ENCODE data around the gene TMEM163. TPM values are rescaled to one million over a fixed set of nuclear protein-coding genes. Genes with fewer than 3 reads are reported as not detected.

Gene TMEM163
- polyA plus RNA-seq, 1 donor from 2014 or later: 3.5 TPM

DNA sequence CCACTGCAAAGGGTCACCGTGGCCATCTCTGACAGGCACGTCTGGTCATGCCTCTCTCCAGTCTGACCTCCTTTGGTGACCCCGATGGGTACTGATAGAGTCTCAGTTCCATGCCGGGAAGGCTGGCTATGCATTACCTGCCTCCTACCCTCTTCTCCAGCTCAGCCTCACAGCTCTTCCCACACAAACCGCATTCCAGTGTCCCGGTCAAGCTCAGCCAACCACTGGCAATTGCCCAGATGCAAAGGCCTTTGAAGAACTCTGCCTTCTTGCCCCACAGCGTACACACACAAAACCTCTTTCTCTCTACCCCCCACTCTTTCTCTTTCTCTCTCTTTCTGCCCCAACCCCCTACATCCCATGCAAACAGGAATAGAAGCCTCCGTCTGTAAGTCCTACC is 37.6 kb downstream of the TMEM163 start:
- no peaks in the 10 kb centered on the region for H3F3A ChIP-seq (ENCODE audit: insufficient read depth, low read length, poor library complexity, severe bottlenecking)
- no peaks in the 10 kb centered on the region for H4K20me1 ChIP-seq (ENCODE audit: insufficient read depth)
- H3K27me3 ChIP-seq (ENCODE audit: insufficient read depth, low read depth, low read length): no peaks in the 10 kb centered on the region
- H3K9ac ChIP-seq (ENCODE audit: low read length): no peak overlapping the region
- no peak overlapping the region for H3K4me3 ChIP-seq (ENCODE audit: low read length)
- H3K4me2 ChIP-seq (ENCODE audit: low read length): no peak overlapping the region
- no peaks in the 10 kb centered on the region for H3K36me3 ChIP-seq (ENCODE audit: insufficient read depth, low read length)
- TF ChIP-seq POLR2AphosphoS5 (IDR thresholded peaks at IDR 0.05) (no peak), MXI1 (conservative IDR thresholded peaks at IDR 0.05; ENCODE audit: poor library complexity, severe bottlenecking) (no peak), RAD21 (conservative IDR thresholded peaks at IDR 0.05) (no peak), EP300 (conservative IDR thresholded peaks at IDR 0.05; ENCODE audit: poor library complexity, severe bottlenecking) (no peak), EZH2 (IDR thresholded peaks at IDR 0.05; ENCODE audit: borderline replicate concordance, insufficient read depth, low read length, poor library complexity, severe bottlenecking) (no peak), SMC3 (conservative IDR thresholded peaks at IDR 0.05; ENCODE audit: poor library complexity) (no peak), TAF1 (IDR thresholded peaks at IDR 0.05; ENCODE audit: low read depth) (no peak)
- TF ChIP-seq, protein P1, sequence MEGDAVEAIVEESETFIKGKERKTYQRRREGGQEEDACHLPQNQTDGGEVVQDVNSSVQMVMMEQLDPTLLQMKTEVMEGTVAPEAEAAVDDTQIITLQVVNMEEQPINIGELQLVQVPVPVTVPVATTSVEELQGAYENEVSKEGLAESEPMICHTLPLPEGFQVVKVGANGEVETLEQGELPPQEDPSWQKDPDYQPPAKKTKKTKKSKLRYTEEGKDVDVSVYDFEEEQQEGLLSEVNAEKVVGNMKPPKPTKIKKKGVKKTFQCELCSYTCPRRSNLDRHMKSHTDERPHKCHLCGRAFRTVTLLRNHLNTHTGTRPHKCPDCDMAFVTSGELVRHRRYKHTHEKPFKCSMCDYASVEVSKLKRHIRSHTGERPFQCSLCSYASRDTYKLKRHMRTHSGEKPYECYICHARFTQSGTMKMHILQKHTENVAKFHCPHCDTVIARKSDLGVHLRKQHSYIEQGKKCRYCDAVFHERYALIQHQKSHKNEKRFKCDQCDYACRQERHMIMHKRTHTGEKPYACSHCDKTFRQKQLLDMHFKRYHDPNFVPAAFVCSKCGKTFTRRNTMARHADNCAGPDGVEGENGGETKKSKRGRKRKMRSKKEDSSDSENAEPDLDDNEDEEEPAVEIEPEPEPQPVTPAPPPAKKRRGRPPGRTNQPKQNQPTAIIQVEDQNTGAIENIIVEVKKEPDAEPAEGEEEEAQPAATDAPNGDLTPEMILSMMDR (IDR thresholded peaks at IDR 0.05; ENCODE audit: poor library complexity, severe bottlenecking): no peak
- TF ChIP-seq, protein P2, sequence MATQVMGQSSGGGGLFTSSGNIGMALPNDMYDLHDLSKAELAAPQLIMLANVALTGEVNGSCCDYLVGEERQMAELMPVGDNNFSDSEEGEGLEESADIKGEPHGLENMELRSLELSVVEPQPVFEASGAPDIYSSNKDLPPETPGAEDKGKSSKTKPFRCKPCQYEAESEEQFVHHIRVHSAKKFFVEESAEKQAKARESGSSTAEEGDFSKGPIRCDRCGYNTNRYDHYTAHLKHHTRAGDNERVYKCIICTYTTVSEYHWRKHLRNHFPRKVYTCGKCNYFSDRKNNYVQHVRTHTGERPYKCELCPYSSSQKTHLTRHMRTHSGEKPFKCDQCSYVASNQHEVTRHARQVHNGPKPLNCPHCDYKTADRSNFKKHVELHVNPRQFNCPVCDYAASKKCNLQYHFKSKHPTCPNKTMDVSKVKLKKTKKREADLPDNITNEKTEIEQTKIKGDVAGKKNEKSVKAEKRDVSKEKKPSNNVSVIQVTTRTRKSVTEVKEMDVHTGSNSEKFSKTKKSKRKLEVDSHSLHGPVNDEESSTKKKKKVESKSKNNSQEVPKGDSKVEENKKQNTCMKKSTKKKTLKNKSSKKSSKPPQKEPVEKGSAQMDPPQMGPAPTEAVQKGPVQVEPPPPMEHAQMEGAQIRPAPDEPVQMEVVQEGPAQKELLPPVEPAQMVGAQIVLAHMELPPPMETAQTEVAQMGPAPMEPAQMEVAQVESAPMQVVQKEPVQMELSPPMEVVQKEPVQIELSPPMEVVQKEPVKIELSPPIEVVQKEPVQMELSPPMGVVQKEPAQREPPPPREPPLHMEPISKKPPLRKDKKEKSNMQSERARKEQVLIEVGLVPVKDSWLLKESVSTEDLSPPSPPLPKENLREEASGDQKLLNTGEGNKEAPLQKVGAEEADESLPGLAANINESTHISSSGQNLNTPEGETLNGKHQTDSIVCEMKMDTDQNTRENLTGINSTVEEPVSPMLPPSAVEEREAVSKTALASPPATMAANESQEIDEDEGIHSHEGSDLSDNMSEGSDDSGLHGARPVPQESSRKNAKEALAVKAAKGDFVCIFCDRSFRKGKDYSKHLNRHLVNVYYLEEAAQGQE (IDR thresholded peaks at IDR 0.05; ENCODE audit: borderline replicate concordance): no peak
- no peaks in the 10 kb centered on the region for H3K9me3 ChIP-seq (ENCODE audit: low read length)
- H2AFZ ChIP-seq (ENCODE audit: low read depth, low read length): no peak overlapping the region
- H3K79me2 ChIP-seq (replicated peaks; ENCODE audit: insufficient read depth, low read length): no peaks in the 10 kb centered on the region
- H3K27ac ChIP-seq (ENCODE audit: low read length): no peak overlapping the region
- no peaks in the 10 kb centered on the region for H3K9me2 ChIP-seq (ENCODE audit: insufficient read depth, low read length)

DNA sequence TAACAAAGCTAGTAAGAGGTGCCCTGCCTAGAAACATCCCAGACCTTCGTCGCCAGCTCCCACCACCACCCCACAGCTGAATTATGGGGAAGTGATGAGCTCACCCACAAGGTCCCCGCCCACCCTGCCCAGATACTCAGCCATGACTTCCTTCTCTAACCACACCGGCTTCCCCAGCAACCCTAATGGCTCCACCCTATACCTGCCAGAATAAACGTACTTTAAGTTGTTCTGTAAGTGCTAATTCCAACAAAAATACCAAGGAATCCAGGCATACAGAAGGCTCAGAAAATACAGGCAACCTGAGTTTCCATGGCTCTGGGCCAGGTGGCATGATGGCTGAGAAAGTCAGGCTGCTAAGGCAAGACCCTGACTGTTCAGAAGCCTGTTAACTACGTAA is 39.1 kb downstream of the TMEM163 start:
- Histone ChIP-seq H4K20me1 (ENCODE audit: insufficient read depth) (no peaks in the 10 kb centered on the region), H3K9ac (ENCODE audit: low read length) (no peak overlapping the region)

More for the DNA sequence above, 39.1 kb downstream of the TMEM163 start:
- Histone ChIP-seq H3K4me3 (ENCODE audit: low read length) (no peak overlapping the region), H3K9me2 (ENCODE audit: insufficient read depth, low read length) (no peaks in the 10 kb centered on the region), H3K79me2 (replicated peaks; ENCODE audit: insufficient read depth, low read length) (no peaks in the 10 kb centered on the region), H3K9me3 (ENCODE audit: low read length) (no peaks in the 10 kb centered on the region), H3K36me3 (ENCODE audit: insufficient read depth, low read length) (no peaks in the 10 kb centered on the region), H2AFZ (ENCODE audit: low read depth, low read length) (no peak overlapping the region), H3F3A (ENCODE audit: insufficient read depth, low read length, poor library complexity, severe bottlenecking) (no peaks in the 10 kb centered on the region), H3K27ac (ENCODE audit: low read length) (no peak overlapping the region), H3K27me3 (ENCODE audit: insufficient read depth, low read depth, low read length) (no peaks in the 10 kb centered on the region), H3K4me2 (ENCODE audit: low read length) (no peak overlapping the region)
- TF ChIP-seq, protein P1 (IDR thresholded peaks at IDR 0.05; ENCODE audit: poor library complexity, severe bottlenecking): no peak
- TF ChIP-seq SMC3 (conservative IDR thresholded peaks at IDR 0.05; ENCODE audit: poor library complexity) (no peak), RAD21 (conservative IDR thresholded peaks at IDR 0.05) (no peak), TAF1 (IDR thresholded peaks at IDR 0.05; ENCODE audit: low read depth) (no peak), EZH2 (IDR thresholded peaks at IDR 0.05; ENCODE audit: borderline replicate concordance, insufficient read depth, low read length, poor library complexity, severe bottlenecking) (no peak), EP300 (conservative IDR thresholded peaks at IDR 0.05; ENCODE audit: poor library complexity, severe bottlenecking) (no peak), MXI1 (conservative IDR thresholded peaks at IDR 0.05; ENCODE audit: poor library complexity, severe bottlenecking) (no peak), POLR2AphosphoS5 (IDR thresholded peaks at IDR 0.05) (no peak)
- TF ChIP-seq, protein P2 (IDR thresholded peaks at IDR 0.05; ENCODE audit: borderline replicate concordance): no peak
